Measurements from ENCODE around the gene HDGFL2.

The HDGFL2 gene

GRCh38 chr19:4499318-4499717 is 27.2 kb downstream of the HDGFL2 start:
- DNase-seq (ENCODE audit: low read depth in 2 of 2) = no peak

GRCh38 chr19:4499855-4500254 is 27.8 kb downstream of the HDGFL2 start:
- DNase-seq (ENCODE audit: low read depth in 2 of 2) = no peak

- no peak for DNase-seq (ENCODE audit: low read depth in 2 of 2)
Measured at GRCh38 chr19:4500841-4501591, 28.9 kb downstream of the HDGFL2 start.

GRCh38 chr19:4501691-4502090 is 29.6 kb downstream of the HDGFL2 start:
- no peak for DNase-seq (ENCODE audit: low read depth in 2 of 2)

- DNase-seq (ENCODE audit: low read depth in 2 of 2) = no peak
Measured at GRCh38 chr19:4502282-4503131, 30.4 kb downstream of the HDGFL2 start.

GRCh38 chr19:4503132-4503824 is 31.2 kb downstream of the HDGFL2 start:
- no peak for DNase-seq (ENCODE audit: low read depth in 2 of 2)

GRCh38 chr19:4503825-4504170 is 31.7 kb downstream of the HDGFL2 start:
- no peak for DNase-seq (ENCODE audit: low read depth in 2 of 2)

- no peak for DNase-seq (ENCODE audit: low read depth in 2 of 2)
Measured at GRCh38 chr19:4504297-4504701, 32.2 kb downstream of the HDGFL2 start.

- no peak for DNase-seq (ENCODE audit: low read depth in 2 of 2)
Measured at GRCh38 chr19:4504891-4505569, 32.9 kb downstream of the HDGFL2 start.

- DNase-seq (ENCODE audit: low read depth in 2 of 2) = no peak
Measured at GRCh38 chr19:4505570-4506448, 33.7 kb downstream of the HDGFL2 start.

- no peak for DNase-seq (ENCODE audit: low read depth in 2 of 2)
Measured at GRCh38 chr19:4506449-4507149, 34.5 kb downstream of the HDGFL2 start.

GRCh38 chr19:4507150-4507452 is 35.0 kb downstream of the HDGFL2 start:
- no peak for DNase-seq (ENCODE audit: low read depth in 2 of 2)

- no peak for DNase-seq (ENCODE audit: low read depth in 2 of 2)
Measured at GRCh38 chr19:4507804-4508203, 35.7 kb downstream of the HDGFL2 start.

GRCh38 chr19:4508698-4509097 is 36.6 kb downstream of the HDGFL2 start:
- no peak for DNase-seq (ENCODE audit: low read depth in 2 of 2)

- no peak for DNase-seq (ENCODE audit: low read depth in 2 of 2)
Measured at GRCh38 chr19:4510435-4511255, 38.5 kb downstream of the HDGFL2 start.

- DNase-seq (ENCODE audit: low read depth in 2 of 2) = no peak
Measured at GRCh38 chr19:4511300-4512054, 39.4 kb downstream of the HDGFL2 start.

- DNase-seq (ENCODE audit: low read depth in 2 of 2) = no peak
Measured at GRCh38 chr19:4512070-4512469, 40.0 kb downstream of the HDGFL2 start.

- no peak for DNase-seq (ENCODE audit: low read depth in 2 of 2)
Measured at GRCh38 chr19:4513248-4513647, 41.2 kb downstream of the HDGFL2 start.

GRCh38 chr19:4515732-4516131 is 43.6 kb downstream of the HDGFL2 start:
- DNase-seq (ENCODE audit: low read depth in 2 of 2) = no peak
